ENCODE results near the gene COLGALT1.

Gene COLGALT1

GRCh38 chr19:17602217-17602616 lies 46.8 kb downstream of the COLGALT1 start:
- DNase-seq = no peak

GRCh38 chr19:17602872-17603510 lies 47.5 kb downstream of the COLGALT1 start:
- no peak for DNase-seq

- no peak for DNase-seq
Observed at GRCh38 chr19:17604372-17605025, 49.0 kb downstream of the COLGALT1 start.

- no peak for DNase-seq
Observed at GRCh38 chr19:17605117-17605516, 49.7 kb downstream of the COLGALT1 start.

GRCh38 chr19:17605761-17606589 lies 50.5 kb downstream of the COLGALT1 start:
- DNase-seq = peak; percentile 86

GRCh38 chr19:17606590-17607185 lies 51.2 kb downstream of the COLGALT1 start:
- DNase-seq = no peak

- no peak for DNase-seq
Observed at GRCh38 chr19:17607936-17608335, 52.5 kb downstream of the COLGALT1 start.

GRCh38 chr19:17610384-17610783 lies 54.9 kb downstream of the COLGALT1 start:
- DNase-seq = no peak

DNA sequence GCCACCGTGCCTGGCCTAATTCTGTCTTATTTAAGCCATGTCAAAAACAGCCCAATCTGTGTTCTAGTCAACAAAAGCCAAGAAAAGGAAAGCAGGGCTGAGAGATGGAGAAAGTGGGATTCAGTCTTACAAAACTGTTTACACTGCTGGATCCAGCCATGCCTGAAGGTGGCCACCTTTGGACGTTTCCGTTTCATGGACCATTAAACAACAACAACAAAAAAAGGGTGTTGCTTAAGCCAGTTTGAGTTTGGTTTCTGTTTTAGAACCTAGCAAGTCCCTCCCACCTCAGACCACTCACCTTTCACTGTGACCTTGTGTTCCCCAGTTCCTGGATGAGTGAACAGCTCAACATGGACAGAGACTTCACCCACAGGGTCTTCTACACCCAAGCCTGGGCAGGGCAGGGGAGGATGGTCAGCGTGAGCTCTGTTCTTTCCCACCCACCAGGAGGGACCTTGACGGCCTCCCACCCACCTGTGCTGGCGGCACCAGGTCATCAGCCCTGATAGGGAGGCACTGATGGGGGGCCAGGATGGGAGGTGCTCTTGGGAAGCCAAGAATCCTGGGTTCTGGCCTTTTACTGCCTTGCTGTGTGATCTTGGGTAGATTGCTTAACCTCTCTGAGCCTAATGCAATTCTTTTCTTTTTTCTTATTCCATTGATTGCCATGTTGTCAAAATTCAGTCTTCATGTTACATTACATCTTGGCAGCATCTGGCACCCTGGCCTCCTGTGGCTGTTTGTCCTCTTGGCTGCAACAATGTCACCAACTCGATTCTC lies 56.2 kb downstream of the COLGALT1 start:
- no peak for DNase-seq

- no peak for DNase-seq
Observed at GRCh38 chr19:17614476-17614875, 59.0 kb downstream of the COLGALT1 start.

DNA sequence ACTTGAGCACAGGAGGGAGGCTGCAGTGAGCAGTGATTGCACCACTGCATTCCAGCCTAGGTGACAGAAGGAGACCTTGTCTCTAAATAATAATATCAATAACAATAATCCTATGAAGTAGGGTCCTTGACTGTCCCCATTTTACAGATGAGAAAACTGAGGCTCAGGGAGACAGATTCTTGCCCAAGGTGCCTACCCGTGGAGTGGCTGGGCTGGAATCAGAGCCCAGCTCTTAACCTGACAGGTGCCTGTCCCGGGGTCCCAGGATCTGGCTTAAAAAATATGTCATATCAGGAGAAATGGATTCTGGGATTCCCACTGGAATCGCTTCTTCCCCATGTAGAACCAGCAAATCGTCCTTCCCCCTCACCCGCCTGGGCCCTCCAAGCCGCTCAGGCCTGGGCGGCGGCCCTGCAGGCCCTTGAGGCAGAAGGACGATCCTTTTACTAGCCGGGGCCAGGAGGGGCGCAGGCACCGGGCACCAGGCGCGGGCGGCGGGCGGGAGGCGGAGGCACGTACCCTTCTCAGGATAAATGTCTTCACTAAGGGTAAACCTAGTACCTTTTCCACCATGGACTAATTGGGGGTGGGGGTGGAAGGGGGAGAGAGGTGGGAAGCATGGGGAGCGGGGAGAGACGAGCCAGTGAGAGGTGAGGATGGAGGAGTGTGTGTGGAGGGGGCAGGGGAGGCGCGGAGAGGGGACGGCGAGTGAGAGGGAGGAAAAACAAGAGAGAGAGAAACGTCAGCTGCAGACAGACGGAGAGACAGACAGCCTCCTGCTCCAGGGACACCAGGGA lies 60.6 kb downstream of the COLGALT1 start:
- no peak for DNase-seq

DNA sequence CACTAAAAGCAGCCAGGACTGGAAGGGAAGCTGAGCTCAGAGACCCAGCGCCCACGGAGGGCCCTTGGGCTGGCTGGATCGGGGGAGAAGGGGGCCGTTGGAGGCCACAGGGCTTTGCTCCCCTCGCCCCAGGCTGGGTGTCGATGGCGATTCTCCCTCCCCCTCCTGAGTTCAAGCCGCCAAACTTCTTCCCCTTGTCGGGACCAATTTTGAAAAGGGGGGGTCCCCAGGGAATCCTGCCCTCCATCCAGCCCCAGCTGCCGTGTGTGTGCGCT lies 61.2 kb downstream of the COLGALT1 start:
- no peak for DNase-seq

GRCh38 chr19:17616961-17617806 lies 61.7 kb downstream of the COLGALT1 start:
- no peak for DNase-seq

- DNase-seq = no peak
Observed at GRCh38 chr19:17617807-17618192, 62.4 kb downstream of the COLGALT1 start.

DNA sequence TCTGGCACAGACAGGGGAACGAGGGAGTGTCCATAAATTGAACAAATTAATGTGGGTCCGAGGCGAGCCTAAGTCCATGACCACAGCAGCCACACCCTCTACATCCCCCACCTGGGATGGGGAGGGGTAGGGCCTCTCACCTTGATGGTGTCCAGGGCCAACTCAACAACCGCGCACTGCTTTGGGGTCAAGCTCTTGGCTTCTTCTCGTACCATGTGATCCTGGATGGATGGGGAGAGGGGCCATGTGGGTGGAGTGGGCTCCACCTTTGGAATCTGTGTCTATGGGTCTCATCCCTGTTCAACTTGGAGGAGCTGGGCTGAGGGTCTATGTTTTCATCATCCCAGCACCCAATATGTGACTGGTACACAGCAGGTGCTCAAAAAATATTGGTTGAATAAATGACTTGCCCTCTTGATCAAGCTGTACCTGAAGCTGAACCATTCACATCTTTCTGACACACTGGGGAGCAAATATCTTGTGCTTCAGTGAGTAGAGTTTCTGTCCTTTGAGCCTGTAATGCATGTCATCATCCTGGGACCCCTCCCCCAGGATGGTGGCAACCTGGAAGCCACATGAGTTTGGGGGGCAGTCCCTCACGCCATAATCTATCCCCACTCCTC lies 62.9 kb downstream of the COLGALT1 start:
- DNase-seq = no peak

DNA sequence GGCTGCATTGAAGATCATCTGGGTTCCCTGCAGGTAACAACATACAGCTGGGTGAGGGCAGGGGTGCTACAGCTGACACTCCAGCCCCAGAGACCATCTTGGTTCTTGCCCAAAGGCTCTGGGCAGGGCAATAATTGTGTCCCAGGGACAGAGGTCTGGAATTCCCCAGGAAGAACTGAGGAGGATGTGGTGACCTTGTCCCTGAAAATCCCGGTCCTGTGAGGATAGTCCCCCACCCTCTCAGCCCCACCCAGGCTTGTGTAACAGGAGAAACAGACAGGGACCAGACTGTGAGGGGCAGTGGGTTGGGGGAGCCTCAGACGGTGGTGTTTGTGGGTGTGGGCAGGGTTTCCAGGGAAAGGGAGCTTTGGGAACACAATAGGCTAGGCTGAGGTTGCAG lies 63.5 kb downstream of the COLGALT1 start:
- no peak for DNase-seq

- no peak for DNase-seq
Observed at GRCh38 chr19:17620696-17621095, 65.2 kb downstream of the COLGALT1 start.

DNA sequence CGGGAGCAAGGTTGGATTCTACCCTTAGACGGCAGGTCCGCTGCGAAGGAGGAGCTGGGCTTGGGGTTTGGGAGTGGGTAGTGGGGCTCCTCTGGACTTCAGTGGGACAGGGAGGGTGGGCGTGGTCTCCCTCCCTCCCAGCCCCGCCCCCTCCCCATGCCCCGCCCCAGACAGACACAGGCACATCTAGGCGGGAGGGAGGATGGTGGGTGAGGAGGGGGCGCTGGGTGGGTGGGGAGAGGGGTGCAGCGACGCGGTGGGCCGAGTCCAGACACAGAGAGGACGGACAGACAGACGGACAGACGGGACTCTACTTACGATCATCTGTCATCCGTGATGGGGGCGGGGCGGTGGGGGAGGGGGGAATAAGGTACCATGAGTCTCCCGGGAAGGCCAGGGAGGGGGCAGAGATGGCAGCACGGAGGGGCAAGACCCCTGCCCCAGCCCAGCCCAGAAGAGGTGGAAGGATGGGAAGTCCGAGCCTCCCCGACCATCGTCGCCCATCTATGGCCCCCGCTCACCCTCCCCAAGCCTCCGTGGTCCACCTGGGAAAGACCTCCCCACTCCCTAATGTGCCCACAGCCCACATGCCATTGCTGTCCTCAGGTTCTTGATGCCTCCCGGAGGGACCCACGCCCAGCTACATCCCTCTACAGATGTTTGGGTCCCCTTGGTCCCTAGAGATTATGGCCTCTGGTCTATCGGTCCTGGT lies 67.9 kb downstream of the COLGALT1 start:
- DNase-seq = no peak

DNA sequence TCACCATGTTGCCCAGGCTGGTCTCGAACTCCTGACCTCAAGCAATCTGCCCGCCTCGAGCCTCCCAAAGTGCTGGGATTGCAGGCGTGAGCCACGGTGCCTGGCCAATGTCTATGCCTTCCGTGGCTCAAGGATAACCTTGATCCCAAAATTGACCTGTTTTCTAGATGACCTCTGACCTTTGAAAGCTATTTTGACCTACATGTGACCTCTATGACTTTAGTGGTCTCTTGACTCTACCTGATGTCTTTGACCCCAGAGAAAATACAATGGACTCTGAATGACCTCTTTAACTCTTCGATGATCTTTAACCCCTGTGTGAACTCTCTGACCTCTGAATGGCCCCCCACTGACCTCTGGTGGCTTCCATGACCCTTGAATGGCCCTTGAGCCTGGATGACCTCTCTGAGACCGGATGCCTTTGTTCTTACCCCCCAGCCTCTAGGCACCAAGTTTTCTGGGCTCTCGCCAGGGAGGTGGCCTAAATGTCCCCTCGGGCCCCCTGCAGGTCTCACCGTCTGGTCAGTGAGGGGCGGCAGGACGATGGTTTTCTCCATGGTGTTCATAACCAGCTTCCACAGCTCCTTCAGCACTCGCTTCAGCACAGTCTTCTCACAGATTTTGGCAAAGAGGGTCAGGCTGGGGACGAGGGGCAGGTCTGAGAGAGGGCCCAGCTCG lies 69.0 kb downstream of the COLGALT1 start:
- DNase-seq = no peak

Measured in GDM1 (cell line).